ENCODE data around the gene BRSK1.

The BRSK1 gene

DNA sequence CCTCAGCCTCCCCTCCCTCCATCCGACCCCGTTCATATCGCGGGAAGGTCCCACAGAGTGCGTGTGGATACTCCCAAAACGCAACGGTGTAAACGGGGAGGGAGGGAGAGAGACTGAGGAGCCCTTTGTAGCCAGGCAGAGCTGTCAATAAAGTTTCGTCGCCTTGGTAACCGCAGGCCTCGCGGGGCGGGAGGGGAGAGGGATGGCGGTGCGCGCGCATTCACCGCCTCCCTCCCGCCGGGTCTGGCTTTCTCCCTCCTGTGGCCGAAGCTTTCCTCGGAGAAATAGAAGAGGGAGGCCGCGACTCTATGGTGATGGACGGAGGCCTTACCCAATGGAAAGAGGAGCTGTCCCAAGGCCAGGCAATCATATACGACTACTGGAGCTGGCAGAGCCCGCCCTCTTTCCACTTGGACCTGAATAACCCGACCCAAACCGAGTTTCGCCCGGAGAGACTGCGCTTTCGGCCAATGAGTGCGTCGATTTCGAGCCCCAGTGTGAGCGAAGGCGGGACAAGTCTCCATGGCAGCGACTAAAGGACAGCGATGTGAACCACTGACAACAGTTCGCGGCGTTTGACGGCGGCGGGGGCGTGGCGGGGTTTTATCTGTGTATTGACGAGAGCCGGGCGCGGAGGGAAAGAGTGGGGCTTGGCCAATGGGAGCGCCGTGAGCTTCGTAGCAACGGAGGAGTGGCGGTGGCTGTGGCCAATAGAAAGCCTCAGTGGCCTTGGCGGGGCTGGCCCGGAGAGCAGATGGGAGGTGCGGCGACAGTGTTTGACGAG is 55.5 kb downstream of the BRSK1 start, which contains the start of gene KMT5C:
Gene KMT5C, plus strand, starts transcription at position 772 of the 784 bp plus-strand sequence. CDS start 2,061 bp downstream, outside the sequence.
- peak; percentile 100 for DNase-seq

GRCh38 chr19:55339889-55340783 is 56.3 kb downstream of the BRSK1 start:
- DNase-seq, result peak; percentile 45

GRCh38 chr19:55340784-55341147 is 57.0 kb downstream of the BRSK1 start:
- peak; percentile 46 for DNase-seq

GRCh38 chr19:55341171-55341588 is 57.4 kb downstream of the BRSK1 start:
- DNase-seq, result peak; percentile 84

DNA sequence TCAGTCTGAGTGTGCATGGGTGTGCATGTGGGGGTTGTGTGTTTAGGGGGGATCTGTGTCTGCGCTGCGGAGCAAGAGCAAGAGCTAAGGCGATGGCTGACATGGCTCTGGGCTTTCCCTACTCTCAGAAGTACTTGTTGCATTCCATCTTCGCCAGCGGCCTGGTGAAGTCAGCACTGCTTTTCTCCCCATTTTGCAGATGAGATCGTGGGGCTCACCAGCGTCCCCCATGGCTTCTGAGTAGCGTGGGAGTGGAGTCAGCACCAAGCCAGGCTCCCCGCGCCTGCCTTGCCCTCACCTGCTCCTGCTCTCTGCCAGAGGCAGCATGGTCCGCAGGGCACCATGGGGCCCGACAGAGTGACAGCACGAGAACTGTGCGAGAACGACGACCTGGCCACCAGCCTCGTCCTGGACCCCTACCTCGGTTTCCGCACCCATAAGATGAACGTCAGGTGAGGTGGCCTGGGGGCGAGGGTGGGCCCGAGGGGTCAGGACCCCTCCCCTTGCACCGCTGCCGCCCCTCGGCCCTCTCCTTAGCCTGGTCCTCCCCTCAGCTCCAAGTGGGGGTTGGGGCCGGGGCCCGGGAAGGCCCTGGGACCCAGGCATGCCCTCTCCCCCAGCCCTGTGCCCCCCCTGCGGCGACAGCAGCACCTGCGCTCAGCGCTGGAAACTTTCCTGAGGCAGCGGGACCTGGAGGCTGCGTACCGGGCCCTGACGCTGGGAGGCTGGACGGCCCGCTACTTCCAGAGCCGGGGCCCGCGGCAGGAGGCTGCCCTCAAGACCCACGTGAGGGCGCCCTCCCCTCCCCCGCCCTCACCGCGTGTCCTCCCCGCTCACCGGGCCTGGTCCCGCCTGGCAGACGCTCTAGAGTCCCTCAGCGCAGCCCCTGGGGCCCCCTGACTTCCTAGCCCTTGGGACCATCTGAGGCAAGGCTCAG is 58.1 kb downstream of the BRSK1 start:
- no peak for DNase-seq

- DNase-seq, result no peak
These were observed 60.6 kb downstream of the BRSK1 start for GRCh38 chr19:55344444-55344843.

- DNase-seq, result no peak
These were observed 61.5 kb downstream of the BRSK1 start for GRCh38 chr19:55345101-55345817.

- DNase-seq, result no peak
These were observed 62.3 kb downstream of the BRSK1 start for GRCh38 chr19:55345818-55346724.

DNA sequence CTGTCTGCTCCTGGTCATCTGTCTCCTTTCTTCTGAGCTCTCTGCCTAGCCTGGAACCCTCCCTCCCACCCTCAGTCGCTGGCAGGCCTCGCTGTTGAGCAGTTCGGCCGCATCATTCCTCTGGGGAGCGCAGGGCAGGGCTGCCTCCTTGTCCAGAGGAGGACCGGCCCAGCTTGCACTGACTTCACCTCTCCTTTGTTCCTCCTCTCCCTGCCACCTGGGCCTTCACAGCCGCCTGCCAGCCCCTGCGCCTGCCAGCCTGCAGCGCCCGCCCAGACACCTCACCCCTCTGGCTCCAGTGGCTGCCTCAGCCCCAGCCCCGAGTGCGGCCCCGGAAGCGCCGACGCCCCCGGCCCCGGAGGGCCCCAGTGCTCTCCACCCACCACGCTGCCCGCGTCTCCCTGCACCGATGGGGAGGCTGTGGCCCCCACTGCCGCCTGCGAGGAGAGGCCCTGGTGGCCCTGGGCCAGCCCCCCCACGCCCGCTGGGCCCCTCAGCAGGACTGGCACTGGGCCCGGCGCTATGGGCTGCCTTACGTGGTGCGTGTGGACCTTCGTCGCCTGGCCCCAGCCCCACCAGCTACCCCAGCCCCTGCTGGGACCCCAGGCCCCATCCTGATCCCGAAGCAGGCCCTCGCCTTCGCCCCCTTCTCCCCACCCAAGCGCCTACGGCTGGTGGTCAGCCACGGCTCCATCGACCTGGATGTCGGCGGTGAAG is 63.1 kb downstream of the BRSK1 start:
- DNase-seq, result no peak

DNA sequence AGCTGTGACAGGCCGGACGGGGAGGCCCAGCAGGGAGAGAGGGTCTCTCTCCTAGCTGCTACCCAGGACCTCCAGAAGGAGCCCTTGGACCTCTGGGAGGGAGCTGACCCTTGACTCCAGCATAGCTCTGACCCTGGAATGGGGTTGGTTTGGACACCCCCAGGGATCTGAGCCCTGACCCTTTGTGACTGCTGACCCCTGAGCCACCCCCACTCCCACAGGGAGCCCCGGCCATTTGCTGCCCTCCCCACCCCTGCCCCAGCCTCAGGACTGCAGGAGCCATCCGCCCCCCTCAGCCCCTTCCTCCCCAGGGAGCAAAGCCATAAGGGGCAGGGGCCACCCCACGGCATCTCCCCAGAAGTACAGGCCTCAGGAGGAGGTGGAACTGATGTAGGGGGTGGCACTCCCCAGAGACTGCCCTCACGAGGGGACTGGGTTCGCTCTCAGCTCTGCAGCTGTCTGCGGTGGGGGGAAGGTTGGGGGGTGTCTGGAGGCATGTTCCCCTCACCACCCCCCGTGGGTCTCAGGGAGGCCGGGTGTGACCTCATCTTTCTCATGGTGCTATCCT is 63.7 kb downstream of the BRSK1 start:
- no peak for DNase-seq

DNA sequence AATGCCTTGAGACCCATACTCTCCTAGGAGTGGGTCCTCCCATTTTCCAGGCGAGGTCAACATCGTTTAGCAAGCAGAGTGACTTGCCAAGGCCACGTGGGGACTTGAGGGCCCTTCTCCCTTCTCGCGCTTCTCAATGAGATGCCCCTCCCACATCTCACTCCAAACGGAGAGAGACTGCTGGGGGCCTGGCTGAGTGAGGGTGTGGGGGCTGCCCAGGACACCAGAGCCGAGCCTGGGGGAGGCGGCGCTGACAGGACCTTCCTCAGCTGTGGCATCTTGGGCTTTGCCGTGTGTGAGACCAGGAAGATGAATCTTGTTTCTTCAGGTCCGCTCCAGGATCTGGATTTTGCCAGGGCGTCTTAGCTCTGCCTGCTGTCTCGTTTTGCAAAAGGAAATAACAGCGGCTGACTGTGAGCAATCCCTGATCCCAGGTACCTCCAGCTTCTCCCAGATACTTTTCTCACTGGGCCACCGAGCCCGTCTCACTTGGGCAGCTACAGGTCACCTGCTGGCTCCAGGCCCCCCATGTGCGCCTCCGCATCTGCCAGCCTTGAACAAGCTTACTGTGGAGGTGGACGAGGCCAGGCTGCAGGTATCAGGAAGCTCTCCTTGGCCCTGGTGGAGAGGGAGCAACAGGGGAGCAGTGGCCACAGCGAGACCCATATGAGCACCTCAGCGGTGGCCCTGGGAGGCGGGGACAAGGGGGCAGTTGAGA is 64.7 kb downstream of the BRSK1 start:
- no peak for DNase-seq

DNA sequence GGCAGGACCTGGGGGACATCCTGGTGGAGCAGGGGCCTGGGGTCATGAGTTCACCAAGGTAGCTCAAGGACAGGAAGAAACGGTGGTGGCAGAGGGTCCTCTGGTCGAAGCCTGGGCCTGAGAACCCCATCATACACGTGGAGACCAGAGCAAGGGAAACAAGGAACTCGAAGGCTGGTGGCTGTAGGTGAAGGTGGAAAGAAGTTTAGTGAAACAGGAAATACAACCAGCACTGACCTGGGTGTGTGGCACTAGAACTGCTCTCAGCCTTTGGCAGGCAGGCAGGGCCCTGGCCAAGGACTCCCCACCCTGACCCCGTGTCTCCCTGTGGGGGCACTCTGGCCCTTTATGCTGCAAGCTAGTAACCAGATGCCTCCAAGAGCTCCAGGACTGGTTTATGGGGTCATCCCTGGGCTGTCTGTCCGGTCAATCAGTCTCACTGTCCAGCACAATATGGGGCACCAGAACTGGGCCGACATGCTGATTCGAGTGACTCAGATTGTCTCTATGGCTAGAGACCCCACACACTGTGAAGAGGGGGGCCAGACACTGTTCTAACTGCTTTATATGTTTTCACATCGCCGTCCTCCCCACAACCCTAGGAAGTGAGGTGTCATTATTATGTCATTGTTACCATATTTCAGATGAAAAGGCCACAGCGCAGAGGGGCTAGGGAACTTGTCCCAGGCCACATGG is 67.0 kb downstream of the BRSK1 start:
- DNase-seq, result no peak

DNA sequence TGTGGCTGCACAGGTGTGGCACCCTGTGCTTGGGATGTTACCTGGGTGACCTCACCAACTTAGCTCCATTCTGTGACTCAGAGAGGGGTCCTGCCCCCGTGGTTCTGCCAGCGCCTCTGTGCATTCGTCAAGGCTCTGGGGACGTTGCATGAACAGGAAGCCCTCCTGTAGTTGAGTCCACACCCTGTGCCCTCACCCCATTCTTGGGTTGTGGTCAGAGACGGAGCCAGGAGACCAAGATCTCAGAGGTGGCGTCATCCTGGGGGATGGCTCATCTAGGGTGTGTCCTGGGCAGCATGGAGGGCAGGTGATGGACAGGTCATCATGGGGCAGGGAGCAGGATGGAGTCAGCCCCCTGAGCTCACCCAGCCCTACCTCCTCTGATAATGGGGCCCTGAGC is 68.2 kb downstream of the BRSK1 start:
- no peak for DNase-seq

- no peak for DNase-seq
These were observed 68.8 kb downstream of the BRSK1 start for GRCh38 chr19:55352549-55353145.

DNA sequence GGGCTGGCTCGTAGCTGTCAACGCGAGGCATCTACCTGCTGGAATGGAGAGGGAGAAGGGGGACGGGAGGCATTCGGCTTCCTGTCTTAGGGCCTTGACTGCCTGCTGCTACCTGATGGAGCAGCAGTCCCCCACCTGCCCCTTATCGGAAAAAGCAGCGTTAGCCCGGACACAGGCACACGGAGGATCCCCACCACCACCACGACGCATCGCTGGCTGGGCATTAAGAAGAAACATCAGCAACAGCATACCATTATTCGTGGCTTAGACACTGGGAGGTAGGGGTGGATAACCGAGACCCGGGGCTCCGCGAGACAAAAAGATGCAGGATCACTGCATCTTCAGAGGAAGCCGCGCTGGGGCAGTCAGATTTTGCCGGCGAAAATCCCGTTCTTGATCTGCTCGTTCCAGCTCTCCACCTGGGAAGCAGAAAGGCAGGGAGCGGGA is 69.6 kb downstream of the BRSK1 start:
- no peak for DNase-seq

- peak; percentile 80 for DNase-seq
These were observed 70.3 kb downstream of the BRSK1 start for GRCh38 chr19:55353803-55354697.

DNA sequence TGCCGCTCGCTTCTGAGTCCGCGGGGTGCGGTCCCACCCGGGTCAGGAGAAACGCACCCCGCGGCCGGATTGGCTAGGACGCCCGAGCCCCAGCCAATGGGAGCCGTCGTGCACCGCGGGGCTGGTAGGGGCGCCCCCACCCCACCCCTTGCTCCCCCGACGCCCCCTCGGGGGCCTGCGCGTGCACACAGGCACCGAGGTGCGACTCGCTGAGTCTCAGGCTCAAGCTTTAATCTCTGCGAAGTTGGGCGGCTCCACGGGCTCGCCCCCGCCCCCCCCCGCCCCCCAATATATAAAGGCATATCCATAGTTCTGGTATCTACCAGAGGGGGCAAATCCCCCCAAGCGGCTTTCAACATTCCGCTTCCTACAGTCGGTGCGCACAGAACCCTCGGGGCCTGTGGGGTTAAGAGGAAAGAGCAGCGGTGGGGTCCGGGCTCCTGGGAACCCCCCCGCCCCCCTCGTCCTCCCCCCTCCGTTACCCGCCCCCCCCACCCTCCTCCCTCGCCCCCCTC is 71.0 kb downstream of the BRSK1 start, which contains the start of gene COX6B2:
Gene COX6B2, minus strand, starts transcription at position 22 of the 515 bp plus-strand sequence. CDS start 198 bp downstream, outside the sequence.
- DNase-seq, result no peak
